ENCODE results near the gene MAPK8.
"Not testable (repeated sequence)": the region's sequence is repeated elsewhere in the genome, so short reads cannot be mapped to it uniquely, and the experiment has no call there.

MAPK8 gene

GRCh38 chr10:48418189-48418788 lies 111.8 kb downstream of the MAPK8 start:
- DNase-seq: no peak
- Mint-ChIP-seq H3K9me3 (no peaks in the 10 kb centered on the region), H3K27me3 (no peaks in the 10 kb centered on the region), H3K36me3 (ENCODE audit: low read depth) (peaks cover 9% of the 10 kb centered on the region), H3K27ac (no peak overlapping the region), H3K4me3 (no peak overlapping the region), H3K4me1 (no peaks in the 10 kb centered on the region)
- no peak for ATAC-seq

DNA sequence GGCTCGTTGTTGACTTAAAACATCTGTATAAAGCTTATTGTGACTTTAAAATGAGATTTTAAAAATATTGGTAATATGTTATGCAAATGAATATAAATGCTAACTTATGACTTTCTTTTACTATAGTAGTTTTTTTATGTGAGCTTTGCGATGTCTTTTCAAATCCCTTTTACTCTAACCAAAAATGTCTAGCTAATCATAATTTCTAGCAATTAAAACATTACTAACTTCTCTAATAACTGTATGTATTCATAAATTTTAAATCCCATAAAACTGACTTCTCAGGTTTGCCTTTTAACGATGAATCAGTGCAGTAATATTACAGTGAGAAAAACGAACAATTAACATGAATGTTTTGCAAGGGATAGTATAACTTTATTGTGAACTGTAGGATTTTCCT lies 113.2 kb downstream of the MAPK8 start:
- Mint-ChIP-seq H3K27me3 (no peaks in the 10 kb centered on the region), H3K36me3 (ENCODE audit: low read depth) (peaks cover 5% of the 10 kb centered on the region), H3K4me1 (no peaks in the 10 kb centered on the region), H3K9me3 (no peaks in the 10 kb centered on the region), H3K4me3 (no peak overlapping the region), H3K27ac (no peak overlapping the region)
- ATAC-seq (no peak), DNase-seq (no peak)

- not testable (repeated sequence) for H3K9me3 Mint-ChIP-seq; H3K27me3 Mint-ChIP-seq; H3K4me1 Mint-ChIP-seq; H3K36me3 Mint-ChIP-seq (ENCODE audit: low read depth); H3K27ac Mint-ChIP-seq; DNase-seq; H3K4me3 Mint-ChIP-seq; ATAC-seq
Measured at GRCh38 chr10:48421862-48422261, 115.4 kb downstream of the MAPK8 start.

- H3K27ac Mint-ChIP-seq: no peak overlapping the region
- H3K36me3 Mint-ChIP-seq (ENCODE audit: low read depth): peaks cover 16% of the 10 kb centered on the region
- no peaks in the 10 kb centered on the region for H3K27me3 Mint-ChIP-seq
- no peak overlapping the region for H3K4me3 Mint-ChIP-seq
- no peaks in the 10 kb centered on the region for H3K9me3 Mint-ChIP-seq
- no peaks in the 10 kb centered on the region for H3K4me1 Mint-ChIP-seq
- DNase-seq: no peak
- ATAC-seq: no peak
Measured at GRCh38 chr10:48423884-48424283, 117.4 kb downstream of the MAPK8 start.

DNA sequence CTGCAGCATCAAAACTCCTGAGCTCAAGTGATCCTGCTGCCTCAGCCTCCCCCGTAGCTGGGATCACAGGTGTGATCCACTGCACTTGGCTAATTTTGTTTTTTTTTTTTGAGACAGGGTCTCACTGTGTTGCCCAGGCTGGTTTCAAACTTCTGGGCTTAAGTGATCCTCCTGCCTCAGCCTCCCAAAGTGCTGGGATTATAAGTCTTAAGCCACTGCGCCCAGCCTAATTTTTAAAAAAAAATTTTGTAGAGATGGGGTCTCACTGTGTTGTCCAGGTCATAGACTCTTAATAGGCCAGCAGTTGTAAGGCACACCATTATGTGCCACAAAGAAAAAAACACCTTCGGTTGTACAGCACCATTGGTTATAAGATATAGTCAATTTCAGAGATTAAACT lies 122.4 kb downstream of the MAPK8 start:
- H3K27me3 Mint-ChIP-seq: no peaks in the 10 kb centered on the region
- no peak overlapping the region for H3K27ac Mint-ChIP-seq
- H3K36me3 Mint-ChIP-seq (ENCODE audit: low read depth): peaks cover 18% of the 10 kb centered on the region
- no peak for DNase-seq
- H3K9me3 Mint-ChIP-seq: no peaks in the 10 kb centered on the region
- ATAC-seq: no peak
- no peaks in the 10 kb centered on the region for H3K4me1 Mint-ChIP-seq
- no peak overlapping the region for H3K4me3 Mint-ChIP-seq

GRCh38 chr10:48429309-48429708 lies 122.8 kb downstream of the MAPK8 start:
- no peak overlapping the region for H3K4me3 Mint-ChIP-seq
- ATAC-seq (no peak), DNase-seq (no peak)
- H3K9me3 Mint-ChIP-seq: no peaks in the 10 kb centered on the region
- H3K27ac Mint-ChIP-seq: no peak overlapping the region
- peaks cover 22% of the 10 kb centered on the region for H3K36me3 Mint-ChIP-seq (ENCODE audit: low read depth)
- no peaks in the 10 kb centered on the region for H3K4me1 Mint-ChIP-seq
- H3K27me3 Mint-ChIP-seq: no peaks in the 10 kb centered on the region

DNA sequence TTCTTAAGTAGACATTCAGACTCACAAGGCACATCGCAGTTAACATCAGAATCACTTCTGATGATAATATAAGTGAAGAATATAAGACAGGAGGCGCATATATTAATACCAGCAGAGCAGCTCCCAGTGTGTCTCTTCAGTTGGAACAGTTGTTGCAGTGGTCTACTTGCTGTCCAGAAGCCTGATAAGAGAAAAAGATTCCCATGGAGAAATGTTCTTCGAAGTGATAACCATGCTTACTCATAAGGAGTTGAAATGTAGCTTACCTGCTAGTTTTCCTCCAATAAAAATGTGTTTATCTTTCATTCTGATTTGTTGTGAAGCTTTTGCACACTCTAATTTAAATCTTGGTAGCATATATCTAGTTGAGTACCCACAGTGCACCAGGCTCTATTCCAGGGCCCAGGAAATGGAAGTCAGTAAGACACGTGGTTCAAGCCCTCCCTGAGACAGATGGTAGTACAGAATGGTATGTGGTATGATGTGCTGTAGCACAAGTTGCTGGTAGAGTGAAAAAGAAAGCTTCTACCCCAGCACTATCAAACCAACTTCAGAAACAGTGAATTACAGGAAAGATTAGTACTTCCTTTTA lies 124.0 kb downstream of the MAPK8 start:
- no peak overlapping the region for H3K27ac Mint-ChIP-seq
- no peaks in the 10 kb centered on the region for H3K27me3 Mint-ChIP-seq
- H3K4me1 Mint-ChIP-seq: no peaks in the 10 kb centered on the region
- H3K9me3 Mint-ChIP-seq: no peaks in the 10 kb centered on the region
- H3K4me3 Mint-ChIP-seq: no peak overlapping the region
- ATAC-seq (no peak), DNase-seq (no peak)
- peaks cover 25% of the 10 kb centered on the region for H3K36me3 Mint-ChIP-seq (ENCODE audit: low read depth)

DNA sequence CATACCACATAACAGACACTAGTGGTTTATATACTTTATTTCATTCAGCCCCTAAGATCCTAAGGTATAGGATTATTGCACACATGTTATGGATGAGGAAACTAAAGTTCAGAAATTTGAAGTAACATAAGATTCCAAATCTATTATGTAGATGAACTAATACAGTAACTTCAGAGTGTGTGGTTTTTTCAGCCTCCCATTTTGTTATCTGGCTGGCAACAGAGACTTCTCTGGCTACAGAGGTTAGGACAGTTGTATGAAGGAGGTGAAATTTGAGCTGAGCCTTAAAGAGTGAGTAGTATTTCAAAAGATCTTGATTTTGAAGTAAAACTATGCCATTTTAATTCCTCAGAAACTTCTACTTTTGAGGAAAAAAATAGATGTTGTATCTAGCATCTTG lies 125.4 kb downstream of the MAPK8 start:
- Mint-ChIP-seq H3K4me1 (no peaks in the 10 kb centered on the region), H3K27me3 (no peaks in the 10 kb centered on the region), H3K4me3 (no peak overlapping the region), H3K9me3 (no peaks in the 10 kb centered on the region), H3K36me3 (ENCODE audit: low read depth) (peaks cover 19% of the 10 kb centered on the region), H3K27ac (no peak overlapping the region)
- ATAC-seq: no peak
- DNase-seq: no peak

DNA sequence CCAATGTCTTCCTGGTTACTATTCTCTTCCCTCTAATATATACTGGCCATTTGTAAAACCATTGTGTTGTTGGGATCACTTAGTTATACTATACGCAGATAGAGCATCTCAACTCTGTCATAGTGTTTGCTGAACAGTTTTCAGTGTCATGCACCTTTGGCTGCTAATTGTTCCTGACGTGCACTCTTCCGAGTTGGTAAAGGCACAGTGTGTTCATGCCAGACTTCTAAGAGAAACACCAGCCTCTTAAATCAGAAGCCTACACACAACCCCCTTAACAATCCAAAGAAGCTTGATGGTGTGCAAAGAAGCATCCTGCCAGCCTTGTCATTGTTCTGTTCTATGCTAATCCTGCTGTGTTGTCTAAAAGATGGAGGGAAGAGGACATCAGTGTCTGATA lies 131.1 kb downstream of the MAPK8 start:
- Mint-ChIP-seq H3K4me3 (no peak overlapping the region), H3K27ac (no peak overlapping the region), H3K9me3 (no peaks in the 10 kb centered on the region), H3K36me3 (ENCODE audit: low read depth) (peaks cover 7% of the 10 kb centered on the region), H3K27me3 (no peaks in the 10 kb centered on the region), H3K4me1 (no peaks in the 10 kb centered on the region)
- ATAC-seq (no peak), DNase-seq (no peak)

DNA sequence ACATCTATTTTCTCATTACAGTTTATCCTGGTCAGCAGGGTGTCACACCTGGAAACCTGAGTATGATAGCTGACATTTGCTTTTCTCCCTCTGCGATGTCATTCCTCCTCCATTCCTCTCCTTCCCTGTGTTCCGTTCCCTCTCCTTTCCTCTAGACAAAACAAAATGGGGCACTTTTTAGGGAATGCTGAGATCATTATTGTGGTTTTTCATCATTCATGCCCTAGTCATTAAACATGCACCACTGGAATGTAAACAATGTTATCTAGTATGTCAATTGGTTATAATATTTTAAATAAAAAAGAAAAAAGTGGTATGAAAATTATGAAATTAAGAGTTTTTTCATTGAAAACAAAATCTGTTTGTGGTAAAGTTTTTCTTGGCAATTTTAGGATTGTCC lies 132.6 kb downstream of the MAPK8 start:
- Mint-ChIP-seq H3K9me3 (no peaks in the 10 kb centered on the region), H3K27ac (no peak overlapping the region), H3K4me1 (no peaks in the 10 kb centered on the region), H3K36me3 (ENCODE audit: low read depth) (peaks cover 6% of the 10 kb centered on the region), H3K4me3 (no peak overlapping the region), H3K27me3 (no peaks in the 10 kb centered on the region)
- DNase-seq (no peak), ATAC-seq (no peak)

- no peak for DNase-seq
- H3K27ac Mint-ChIP-seq: no peak overlapping the region
- H3K4me3 Mint-ChIP-seq: no peak overlapping the region
- H3K36me3 Mint-ChIP-seq (ENCODE audit: low read depth): no peaks in the 10 kb centered on the region
- H3K9me3 Mint-ChIP-seq: no peaks in the 10 kb centered on the region
- H3K27me3 Mint-ChIP-seq: no peaks in the 10 kb centered on the region
- no peaks in the 10 kb centered on the region for H3K4me1 Mint-ChIP-seq
- ATAC-seq: no peak
Measured at GRCh38 chr10:48439581-48440041, 133.1 kb downstream of the MAPK8 start.

- H3K36me3 Mint-ChIP-seq (ENCODE audit: low read depth): no peaks in the 10 kb centered on the region
- H3K9me3 Mint-ChIP-seq: no peaks in the 10 kb centered on the region
- no peaks in the 10 kb centered on the region for H3K27me3 Mint-ChIP-seq
- no peak for ATAC-seq
- H3K4me3 Mint-ChIP-seq: no peak overlapping the region
- no peak for DNase-seq
- no peaks in the 10 kb centered on the region for H3K4me1 Mint-ChIP-seq
- H3K27ac Mint-ChIP-seq: no peak overlapping the region
Measured at GRCh38 chr10:48440771-48441170, 134.3 kb downstream of the MAPK8 start.

DNA sequence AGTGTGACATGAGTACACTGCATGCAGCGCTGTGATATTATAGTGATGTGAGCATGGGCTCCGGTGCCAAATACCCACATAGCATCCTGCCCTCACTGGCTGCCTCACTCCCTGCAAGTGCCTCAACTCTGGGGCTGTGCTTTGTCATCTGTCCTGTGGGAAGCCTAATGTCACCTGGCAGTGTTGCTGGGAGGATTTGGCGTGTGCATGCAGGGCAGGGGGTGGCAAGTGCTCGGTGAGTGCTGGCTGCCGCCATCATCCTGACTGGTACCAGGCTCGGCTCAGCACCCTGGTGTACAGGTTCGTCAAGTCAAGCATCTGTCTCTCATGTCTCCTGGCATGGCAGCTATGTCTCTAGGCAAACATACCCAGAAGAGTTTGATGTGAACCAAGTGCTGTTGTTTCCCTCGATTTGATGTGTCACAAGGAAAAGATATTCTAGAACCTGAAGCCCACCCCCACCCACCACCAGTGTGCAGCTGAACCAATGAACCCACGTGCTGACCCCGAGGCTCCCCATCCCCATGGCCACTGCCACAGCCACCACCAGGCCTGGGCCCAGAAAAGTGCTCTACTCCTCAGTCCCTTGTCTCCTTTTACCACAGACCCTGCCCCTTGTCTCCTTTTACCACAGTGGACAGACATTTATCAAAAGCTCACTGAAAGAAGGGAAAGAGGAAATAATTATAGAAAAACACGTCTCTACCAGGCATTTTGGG lies 135.8 kb downstream of the MAPK8 start:
- H3K4me1 Mint-ChIP-seq: no peaks in the 10 kb centered on the region
- DNase-seq (no peak), ATAC-seq (no peak)
- peaks cover 2% of the 10 kb centered on the region for H3K27me3 Mint-ChIP-seq
- H3K27ac Mint-ChIP-seq: no peak overlapping the region
- no peak overlapping the region for H3K4me3 Mint-ChIP-seq
- H3K36me3 Mint-ChIP-seq (ENCODE audit: low read depth): no peaks in the 10 kb centered on the region
- H3K9me3 Mint-ChIP-seq: no peaks in the 10 kb centered on the region

DNA sequence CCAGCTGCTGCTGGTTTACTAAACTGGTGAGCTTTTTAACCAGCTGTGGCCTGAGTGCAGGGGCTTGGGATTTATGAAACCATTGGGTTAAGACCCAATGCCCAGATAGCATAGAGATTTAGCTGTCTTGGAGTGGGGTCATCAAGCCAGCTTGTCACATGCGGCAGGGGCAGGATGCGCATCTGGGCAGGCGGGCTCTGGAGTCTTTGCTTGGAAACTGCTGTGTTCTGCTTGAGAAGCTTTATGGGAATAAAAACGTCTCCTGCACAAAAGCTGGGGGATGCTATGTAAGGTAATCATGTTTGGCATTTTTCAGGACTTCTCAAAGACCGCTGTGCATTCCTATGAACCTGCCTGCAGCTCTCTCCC lies 136.3 kb downstream of the MAPK8 start:
- no peaks in the 10 kb centered on the region for H3K9me3 Mint-ChIP-seq
- no peak overlapping the region for H3K27ac Mint-ChIP-seq
- H3K4me3 Mint-ChIP-seq: no peak overlapping the region
- peaks cover 2% of the 10 kb centered on the region for H3K27me3 Mint-ChIP-seq
- H3K36me3 Mint-ChIP-seq (ENCODE audit: low read depth): no peaks in the 10 kb centered on the region
- no peaks in the 10 kb centered on the region for H3K4me1 Mint-ChIP-seq
- ATAC-seq: no peak
- DNase-seq: no peak

DNA sequence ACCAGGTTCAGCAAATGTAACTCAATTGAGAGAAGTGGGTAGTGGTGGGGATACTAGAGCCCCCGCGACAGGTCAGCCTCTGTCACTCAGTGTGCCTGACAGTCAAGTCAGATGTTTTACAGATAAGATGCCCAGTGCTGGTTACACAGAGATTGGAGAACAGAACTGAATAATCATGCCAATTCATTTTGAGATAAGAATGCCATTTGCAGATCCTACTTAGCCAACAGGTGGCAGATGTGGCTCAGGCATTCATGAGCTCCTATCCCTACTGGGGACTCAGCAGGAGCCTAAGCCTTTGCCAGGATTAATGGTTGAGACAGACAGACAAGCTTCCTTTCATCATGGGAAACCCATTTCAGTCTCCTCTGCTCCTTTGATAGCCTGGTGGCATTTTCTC lies 137.8 kb downstream of the MAPK8 start:
- no peak for DNase-seq
- Mint-ChIP-seq H3K36me3 (ENCODE audit: low read depth) (no peaks in the 10 kb centered on the region), H3K9me3 (no peaks in the 10 kb centered on the region), H3K27ac (no peak overlapping the region), H3K27me3 (peaks cover 2% of the 10 kb centered on the region), H3K4me1 (no peaks in the 10 kb centered on the region), H3K4me3 (no peak overlapping the region)
- ATAC-seq: no peak
